Kidney (tissue), 14 donors: ENCODE data around the gene FARP1. TPM values are rescaled to one million over a fixed set of nuclear protein-coding genes. Genes with fewer than 3 reads are reported as not detected.

ENCODE experiments used
- DNase-seq, 5 donors: peaks; one replicate each; pipeline ENCODE4 v3.0.0-alpha.2; 2013 to 2020
- FAIRE-seq: peaks from 2 replicates; lab custom pipeline; 2012; peaks lifted over from hg19 to GRCh38; lab: Jason Lieb, UNC
- H3K27ac ChIP-seq, 2 donors: one replicate each; pipeline ENCODE4 v1.7.0; 2013; ENCODE audit warnings: low read depth in 2 of 2, low read length in 2 of 2, inconsistent platforms in 1 of 2
- H3K27me3 ChIP-seq: one replicate; pipeline ENCODE4 v1.7.1; 2013; ENCODE audit warnings: low read length, inconsistent platforms; ENCODE audit not compliant: control insufficient read depth, insufficient read depth
- H3K36me3 ChIP-seq, 3 donors: one replicate each; pipeline versions ENCODE4 v1.7.0 to v1.7.1; 2013; ENCODE audit warnings: low read length in 3 of 3, control low read depth in 1 of 3, inconsistent platforms in 1 of 3; ENCODE audit not compliant: insufficient read depth in 3 of 3, control insufficient read depth in 2 of 3
- H3K4me1 ChIP-seq, 3 donors: one replicate each; pipeline versions ENCODE4 v1.7.0 to v1.7.1; 2013; ENCODE audit warnings: low read length in 3 of 3, inconsistent platforms in 1 of 3, low read depth in 1 of 3; ENCODE audit not compliant: control insufficient read depth in 2 of 3, insufficient read depth in 2 of 3
- H3K4me3 ChIP-seq, 3 donors: one replicate each; pipeline versions ENCODE4 v1.7.0 to v1.8.1; 2013; ENCODE audit warnings: low read length in 3 of 3, control low read depth in 1 of 3, inconsistent platforms in 1 of 3
- H3K9ac ChIP-seq, 3 donors: one replicate each; pipeline versions ENCODE4 v1.7.0 to v1.7.1; 2013; ENCODE audit warnings: low read length in 3 of 3, control low read depth in 1 of 3, inconsistent platforms in 1 of 3
- H3K9me3 ChIP-seq, 3 donors: one replicate each; pipeline versions ENCODE4 v1.7.0 to v1.7.1; 2013; ENCODE audit warnings: low read length in 3 of 3, control low read depth in 1 of 3, inconsistent platforms in 1 of 3; ENCODE audit not compliant: control insufficient read depth in 2 of 3, insufficient read depth in 1 of 3
- intact Hi-C: fragments of 100-400 bp; cut with DNase I; formaldehyde crosslinking; loops from one replicate; pipeline ENCODE4 v1.11.1; 2022
- polyA plus RNA-seq: library from polyadenylated mRNA; stranded (reverse); fragments of 350-450 nt; fragmentation: Illumina TruSeq; extraction: RNeasy Lipid Tissue Mini Kit (QIAGEN cat#74804); gene quantifications from one replicate; pipeline ENCODE4 v1.2.3, GENCODE V29; 2014; ENCODE audit warnings: low read depth, low replicate concordance; ENCODE audit not compliant: insufficient read depth
- total RNA-seq: library from RNA; stranded (reverse); fragmentation: NEBNext Ultra II Directional; extraction: Animal tissue kit (Norgen Biotek cat#: 25700); gene quantifications from one replicate; pipeline ENCODE4 v1.2.1, GENCODE V29; 2021
- TF ChIP-seq, protein P1 (sequence below): IDR thresholded peaks from 3 replicates; pipeline ENCODE4 v1.5.1; 2012; ENCODE audit warnings: mild to moderate bottlenecking, moderate library complexity, borderline replicate concordance; ENCODE audit not compliant: insufficient read depth; ENCODE audit errors: extremely low read depth
- donor health status: control.
- donor health status: control.
- donor health status: control.
- donor health status: control.
- donor health status: control.
- donor health status: DM: yes; HTN: yes; CAD: no.
- donor health status: Normal renal cell carcinoma (clear cell type).

The FARP1 gene
- total and polyA plus RNA-seq, 2 donors from 2014 or later, result 123 to 229 TPM

GRCh38 chr13:98234348-98234747 is 91.5 kb downstream of the FARP1 start:
- peak overlapping the region in 1 of 2 donors; percentile 56 for H3K27ac ChIP-seq
- no peaks in the 10 kb centered on the region for H3K27me3 ChIP-seq
- DNase-seq, result no peak
- H3K4me3 ChIP-seq, result no peak overlapping the region
- TF ChIP-seq, protein P1, sequence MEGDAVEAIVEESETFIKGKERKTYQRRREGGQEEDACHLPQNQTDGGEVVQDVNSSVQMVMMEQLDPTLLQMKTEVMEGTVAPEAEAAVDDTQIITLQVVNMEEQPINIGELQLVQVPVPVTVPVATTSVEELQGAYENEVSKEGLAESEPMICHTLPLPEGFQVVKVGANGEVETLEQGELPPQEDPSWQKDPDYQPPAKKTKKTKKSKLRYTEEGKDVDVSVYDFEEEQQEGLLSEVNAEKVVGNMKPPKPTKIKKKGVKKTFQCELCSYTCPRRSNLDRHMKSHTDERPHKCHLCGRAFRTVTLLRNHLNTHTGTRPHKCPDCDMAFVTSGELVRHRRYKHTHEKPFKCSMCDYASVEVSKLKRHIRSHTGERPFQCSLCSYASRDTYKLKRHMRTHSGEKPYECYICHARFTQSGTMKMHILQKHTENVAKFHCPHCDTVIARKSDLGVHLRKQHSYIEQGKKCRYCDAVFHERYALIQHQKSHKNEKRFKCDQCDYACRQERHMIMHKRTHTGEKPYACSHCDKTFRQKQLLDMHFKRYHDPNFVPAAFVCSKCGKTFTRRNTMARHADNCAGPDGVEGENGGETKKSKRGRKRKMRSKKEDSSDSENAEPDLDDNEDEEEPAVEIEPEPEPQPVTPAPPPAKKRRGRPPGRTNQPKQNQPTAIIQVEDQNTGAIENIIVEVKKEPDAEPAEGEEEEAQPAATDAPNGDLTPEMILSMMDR, result no peak
- intact Hi-C loops, result no loop called here
- no peaks in the 10 kb centered on the region for H3K9me3 ChIP-seq
- H3K4me1 ChIP-seq, result peaks cover 0 to 32% (median 5%) of the 10 kb centered on the region in 3 donors
- FAIRE-seq, result no peak
- H3K36me3 ChIP-seq, result peaks cover 0 to 3% (median 0%) of the 10 kb centered on the region in 3 donors
- no peak overlapping the region for H3K9ac ChIP-seq

GRCh38 chr13:98236197-98236596 is 93.3 kb downstream of the FARP1 start:
- H3K4me1 ChIP-seq, result peaks cover 3 to 32% (median 15%) of the 10 kb centered on the region in 3 donors
- no peaks in the 10 kb centered on the region for H3K27me3 ChIP-seq
- H3K9ac ChIP-seq, result no peak overlapping the region
- TF ChIP-seq, protein P1, result no peak
- no peak overlapping the region for H3K27ac ChIP-seq
- no peak for DNase-seq
- no peak overlapping the region for H3K4me3 ChIP-seq
- intact Hi-C loops, result no loop called here
- no peak for FAIRE-seq
- H3K9me3 ChIP-seq, result no peaks in the 10 kb centered on the region
- H3K36me3 ChIP-seq, result no peaks in the 10 kb centered on the region

- H3K27me3 ChIP-seq, result no peaks in the 10 kb centered on the region
- no peak for FAIRE-seq
- no peak overlapping the region for H3K4me3 ChIP-seq
- H3K27ac ChIP-seq, result no peak overlapping the region
- H3K9me3 ChIP-seq, result no peaks in the 10 kb centered on the region
- TF ChIP-seq, protein P1, result no peak
- intact Hi-C loops, result no loop called here
- peaks cover 3 to 30% (median 15%) of the 10 kb centered on the region in 3 donors for H3K4me1 ChIP-seq
- no peaks in the 10 kb centered on the region for H3K36me3 ChIP-seq
- no peak for DNase-seq
- H3K9ac ChIP-seq, result no peak overlapping the region
Observed at GRCh38 chr13:98237331-98237730, 94.4 kb downstream of the FARP1 start.
